Activated naive CD8-positive, alpha-beta T cell treated with anti-CD3 and anti-CD28 coated beads for 36 hours (primary cell): ENCODE data around the gene ANXA8. TPM values are rescaled to one million over a fixed set of nuclear protein-coding genes. Genes with fewer than 3 reads are reported as not detected.

ENCODE experiments used
- DNase-seq: peaks from one replicate; pipeline ENCODE4 v3.0.0; 2021
- H3K27ac Mint-ChIP-seq: one replicate; pipeline ENCODE4 v1.8.0; 2022; ENCODE audit warnings: mild to moderate bottlenecking, moderate library complexity, mixed read lengths
- H3K27me3 Mint-ChIP-seq: one replicate; pipeline ENCODE4 v1.8.0; 2022; ENCODE audit warnings: mild to moderate bottlenecking, mixed read lengths
- H3K36me3 Mint-ChIP-seq: one replicate; pipeline ENCODE4 v1.8.0; 2021; ENCODE audit warnings: mild to moderate bottlenecking, mixed read lengths
- H3K4me1 Mint-ChIP-seq: one replicate; pipeline ENCODE4 v1.8.0; 2021; ENCODE audit warnings: mixed read lengths
- H3K4me3 Mint-ChIP-seq: one replicate; pipeline ENCODE4 v1.8.0; 2022; ENCODE audit warnings: mild to moderate bottlenecking, moderate library complexity, mixed read lengths
- H3K9me3 Mint-ChIP-seq: one replicate; pipeline ENCODE4 v1.8.0; 2022; ENCODE audit warnings: mixed read lengths
- total RNA-seq, 2 experiments: library from RNA; stranded (reverse); gene quantifications; one replicate each; pipeline ENCODE4 v1.2.3, GENCODE V29; 2021

Gene ANXA8
- total RNA-seq, 2 experiments from 2014 or later = not detected

- H3K27ac Mint-ChIP-seq = no peak overlapping the region
Observed at GRCh38 chr10:47441938-47442337, 42.0 kb downstream of the ANXA8 start.

GRCh38 chr10:47440207-47440606 lies 43.7 kb downstream of the ANXA8 start:
- H3K4me3 Mint-ChIP-seq = no peak overlapping the region
- H3K36me3 Mint-ChIP-seq = no peaks in the 10 kb centered on the region
- H3K27me3 Mint-ChIP-seq = peaks cover 16% of the 10 kb centered on the region
- H3K9me3 Mint-ChIP-seq = peaks cover 5% of the 10 kb centered on the region
- DNase-seq = no peak
- H3K27ac Mint-ChIP-seq = no peak overlapping the region
- H3K4me1 Mint-ChIP-seq = no peaks in the 10 kb centered on the region

More at GRCh38 chr10:47441938-47442337, 42.0 kb downstream of the ANXA8 start:
- peaks cover 12% of the 10 kb centered on the region for H3K27me3 Mint-ChIP-seq
- no peaks in the 10 kb centered on the region for H3K4me1 Mint-ChIP-seq
- no peak for DNase-seq
- H3K9me3 Mint-ChIP-seq = peaks cover 12% of the 10 kb centered on the region
- H3K36me3 Mint-ChIP-seq = no peaks in the 10 kb centered on the region
- H3K4me3 Mint-ChIP-seq = no peak overlapping the region

- peaks cover 6% of the 10 kb centered on the region for H3K9me3 Mint-ChIP-seq
- no peaks in the 10 kb centered on the region for H3K36me3 Mint-ChIP-seq
- no peak for DNase-seq
- no peaks in the 10 kb centered on the region for H3K4me1 Mint-ChIP-seq
- no peak overlapping the region for H3K4me3 Mint-ChIP-seq
- no peak overlapping the region for H3K27ac Mint-ChIP-seq
- peaks cover 17% of the 10 kb centered on the region for H3K27me3 Mint-ChIP-seq
Observed at GRCh38 chr10:47438857-47439474, 44.9 kb downstream of the ANXA8 start.

DNA sequence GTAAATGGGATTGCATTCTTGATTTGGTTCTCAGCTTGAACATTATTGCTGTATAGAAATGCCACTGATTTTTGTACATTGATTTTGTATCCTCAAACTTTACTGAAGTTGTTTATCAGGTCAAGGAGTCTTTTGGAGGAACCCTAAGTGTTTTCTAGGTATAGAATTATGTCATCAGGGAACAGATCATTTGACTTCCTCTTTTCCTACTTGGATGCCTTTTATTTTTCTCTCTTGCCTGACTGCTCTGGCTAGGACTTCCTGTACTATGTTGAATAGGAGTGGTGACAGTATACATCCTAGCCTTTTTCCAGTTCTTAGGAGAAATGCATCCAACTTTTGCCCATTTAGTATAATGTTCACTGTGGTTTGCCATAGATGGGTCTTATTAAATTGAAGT lies 48.8 kb downstream of the ANXA8 start:
- Mint-ChIP-seq H3K4me3 (no peak overlapping the region), H3K27me3 (peaks cover 24% of the 10 kb centered on the region), H3K36me3 (no peaks in the 10 kb centered on the region), H3K9me3 (peaks cover 6% of the 10 kb centered on the region), H3K4me1 (no peaks in the 10 kb centered on the region), H3K27ac (no peak overlapping the region)
- DNase-seq = no peak

DNA sequence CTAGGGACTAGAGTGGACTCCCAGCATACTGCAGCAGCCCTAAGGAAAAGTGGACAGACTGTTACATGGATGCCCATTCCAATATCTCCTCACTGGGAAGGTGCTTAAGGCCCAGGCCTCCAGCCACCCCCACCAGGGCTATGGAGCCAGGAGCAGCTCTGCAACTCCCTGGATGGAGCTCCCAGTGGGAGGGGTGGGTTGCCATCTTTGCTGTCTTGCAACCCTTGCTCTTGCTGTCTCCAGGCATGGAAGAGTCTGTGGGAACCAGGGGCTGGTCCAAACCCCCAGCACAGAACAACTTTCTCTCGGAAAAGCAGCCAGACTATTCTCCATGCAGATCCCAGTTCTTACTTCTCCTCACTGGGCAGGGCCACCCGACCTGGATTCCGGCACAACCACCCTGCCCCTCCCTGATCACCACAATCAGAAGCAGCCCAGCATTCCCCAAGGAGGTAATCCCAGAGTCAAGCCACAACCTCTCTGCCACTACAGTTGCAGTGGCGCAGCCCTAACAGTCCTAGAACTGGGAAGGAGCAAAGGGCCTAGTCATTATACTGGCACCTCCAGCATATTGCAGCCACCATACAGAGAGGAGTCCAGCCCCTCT lies 58.0 kb downstream of the ANXA8 start:
- no peaks in the 10 kb centered on the region for H3K4me1 Mint-ChIP-seq
- no peaks in the 10 kb centered on the region for H3K9me3 Mint-ChIP-seq
- peaks cover 7% of the 10 kb centered on the region for H3K27me3 Mint-ChIP-seq
- DNase-seq = no peak
- no peak overlapping the region for H3K27ac Mint-ChIP-seq
- H3K36me3 Mint-ChIP-seq = no peaks in the 10 kb centered on the region
- no peak overlapping the region for H3K4me3 Mint-ChIP-seq

GRCh38 chr10:47424231-47424630 lies 59.7 kb downstream of the ANXA8 start:
- Mint-ChIP-seq H3K27ac (no peak overlapping the region), H3K27me3 (no peaks in the 10 kb centered on the region), H3K9me3 (no peaks in the 10 kb centered on the region), H3K36me3 (no peaks in the 10 kb centered on the region), H3K4me1 (no peaks in the 10 kb centered on the region), H3K4me3 (no peak overlapping the region)
- no peak for DNase-seq

DNA sequence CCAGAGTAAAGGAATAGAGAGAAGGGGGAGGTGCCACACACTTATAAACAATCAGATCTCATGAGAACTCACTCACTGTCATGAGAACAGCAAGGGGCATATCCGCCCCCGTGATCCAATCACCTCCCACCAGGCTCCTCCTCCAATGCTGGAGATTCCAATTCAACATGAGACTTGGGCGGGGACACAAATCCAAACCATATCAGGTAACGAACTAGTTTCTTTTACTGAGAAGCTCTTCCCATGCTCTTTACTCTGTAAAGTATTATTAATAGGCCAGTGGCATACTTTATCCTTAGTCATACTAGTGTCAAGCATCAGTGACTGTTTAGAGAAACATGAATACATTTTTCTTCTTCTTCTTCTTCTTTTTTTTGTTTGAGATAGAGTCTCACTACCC lies 60.4 kb downstream of the ANXA8 start:
- H3K36me3 Mint-ChIP-seq = no peaks in the 10 kb centered on the region
- H3K27ac Mint-ChIP-seq = no peak overlapping the region
- no peak overlapping the region for H3K4me3 Mint-ChIP-seq
- no peaks in the 10 kb centered on the region for H3K27me3 Mint-ChIP-seq
- H3K9me3 Mint-ChIP-seq = no peaks in the 10 kb centered on the region
- H3K4me1 Mint-ChIP-seq = no peaks in the 10 kb centered on the region
- DNase-seq = no peak

- Mint-ChIP-seq H3K4me3 (no peak overlapping the region), H3K4me1 (no peaks in the 10 kb centered on the region), H3K27ac (no peak overlapping the region), H3K27me3 (no peaks in the 10 kb centered on the region), H3K36me3 (no peaks in the 10 kb centered on the region), H3K9me3 (no peaks in the 10 kb centered on the region)
- no peak for DNase-seq
Observed at GRCh38 chr10:47421057-47421952, 62.6 kb downstream of the ANXA8 start.

DNA sequence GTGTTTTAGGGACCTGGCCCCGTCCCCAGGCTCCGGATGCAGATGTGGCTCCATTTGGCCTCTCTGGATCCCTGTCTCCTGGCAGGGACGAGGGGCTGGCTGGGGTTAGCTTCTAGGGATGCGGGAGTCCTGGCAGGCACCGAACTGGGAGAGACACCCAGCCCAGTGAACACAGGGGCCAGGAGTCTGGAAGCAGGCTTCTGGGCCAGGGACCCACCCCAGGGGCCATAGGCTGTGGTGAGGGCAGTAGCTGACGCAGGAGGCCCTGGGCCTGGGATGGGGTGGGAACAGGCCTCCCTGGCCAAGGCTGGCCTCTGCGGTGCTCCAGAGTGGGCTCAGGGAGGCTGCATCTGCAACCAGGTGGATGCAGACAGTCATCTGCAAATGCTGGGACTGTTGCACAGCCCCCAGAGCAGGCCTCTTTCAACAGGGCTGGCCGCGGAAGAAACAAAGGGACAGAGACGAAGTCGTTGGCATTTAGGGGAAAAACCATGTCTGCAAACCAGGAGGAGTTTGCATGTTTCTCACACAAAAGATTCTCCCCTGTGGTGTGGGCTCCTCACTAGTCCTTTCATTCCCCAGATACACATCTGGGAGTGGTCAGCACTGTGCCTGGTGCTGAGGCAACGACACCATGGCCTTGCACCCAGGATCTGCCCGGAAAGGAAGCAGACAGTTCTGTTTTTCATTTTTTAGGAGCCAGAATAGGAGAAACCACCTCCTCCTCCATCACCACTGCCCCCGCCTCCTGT lies 63.4 kb downstream of the ANXA8 start:
- Mint-ChIP-seq H3K27ac (no peak overlapping the region), H3K36me3 (no peaks in the 10 kb centered on the region), H3K4me1 (no peaks in the 10 kb centered on the region), H3K27me3 (no peaks in the 10 kb centered on the region), H3K4me3 (no peak overlapping the region), H3K9me3 (no peaks in the 10 kb centered on the region)
- no peak for DNase-seq

DNA sequence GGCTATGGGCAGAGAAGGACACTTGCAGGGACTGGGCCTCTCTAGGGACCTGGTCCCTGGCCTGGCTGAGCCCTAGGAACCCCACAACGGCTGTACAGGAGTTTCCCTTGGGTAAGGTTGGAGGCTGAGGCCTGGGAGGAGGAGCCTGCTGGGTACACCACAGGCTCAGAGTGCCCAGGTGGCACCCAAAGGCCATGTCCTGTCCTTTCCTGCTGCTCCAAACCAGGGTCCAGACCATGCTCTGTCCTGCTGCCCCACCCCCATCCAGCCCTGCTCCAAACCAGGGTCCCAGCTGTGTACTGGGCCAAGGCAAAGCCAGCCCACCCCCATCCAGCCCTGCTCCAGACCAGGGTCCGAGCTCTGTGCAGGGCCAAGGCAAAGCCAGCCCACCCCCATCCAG lies 64.5 kb downstream of the ANXA8 start:
- Mint-ChIP-seq H3K27me3 (no peaks in the 10 kb centered on the region), H3K4me3 (no peak overlapping the region), H3K27ac (no peak overlapping the region), H3K4me1 (no peaks in the 10 kb centered on the region), H3K36me3 (no peaks in the 10 kb centered on the region), H3K9me3 (no peaks in the 10 kb centered on the region)
- no peak for DNase-seq

- Mint-ChIP-seq H3K4me1 (no peaks in the 10 kb centered on the region), H3K4me3 (no peak overlapping the region), H3K27ac (no peak overlapping the region), H3K27me3 (no peaks in the 10 kb centered on the region), H3K9me3 (no peaks in the 10 kb centered on the region), H3K36me3 (no peaks in the 10 kb centered on the region)
- DNase-seq = no peak
Observed at GRCh38 chr10:47418966-47419365, 64.9 kb downstream of the ANXA8 start.

DNA sequence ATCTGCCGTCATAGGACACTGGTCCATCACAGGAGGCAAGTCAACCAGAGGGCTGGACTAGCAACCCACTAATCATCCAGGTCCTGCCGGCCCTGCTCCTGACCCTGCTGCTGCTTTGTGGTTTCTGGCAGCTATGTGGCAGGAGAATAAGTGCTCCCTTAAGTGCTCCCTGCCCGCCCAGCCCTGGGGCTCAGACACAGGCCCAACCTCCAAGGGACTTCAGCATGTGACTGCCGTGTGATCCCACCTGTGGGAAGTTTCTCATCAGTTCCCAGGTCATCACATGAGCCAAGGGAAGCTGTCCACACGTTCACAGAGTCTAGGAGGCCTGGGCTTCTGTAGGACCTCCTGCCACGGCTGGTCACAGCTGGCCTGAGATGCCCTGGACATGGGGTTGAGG lies 65.6 kb downstream of the ANXA8 start:
- H3K4me3 Mint-ChIP-seq = no peak overlapping the region
- no peak for DNase-seq
- no peaks in the 10 kb centered on the region for H3K9me3 Mint-ChIP-seq
- H3K27ac Mint-ChIP-seq = no peak overlapping the region
- no peaks in the 10 kb centered on the region for H3K4me1 Mint-ChIP-seq
- no peaks in the 10 kb centered on the region for H3K36me3 Mint-ChIP-seq
- no peaks in the 10 kb centered on the region for H3K27me3 Mint-ChIP-seq
